Skin epidermis (tissue), 12 donors: Measurements from ENCODE around the gene NXPH1.

Source experiments
- H3K27ac ChIP-seq, 21 experiments: fragments of 200-600 bp; sonication (generic) in 11 of 21; one replicate each; pipeline ENCODE4 v1.5.0; 2020; ENCODE audit warnings: mild to moderate bottlenecking in 3 of 21, inconsistent platforms in 2 of 21, moderate library complexity in 2 of 21
- H3K4me3 ChIP-seq, 7 experiments: fragments of 200-600 bp; sonication (generic) in 2 of 7; one replicate each; pipeline ENCODE4 v1.5.0; 2020; ENCODE audit warnings: inconsistent platforms in 2 of 7, mild to moderate bottlenecking in 2 of 7, moderate library complexity in 1 of 7

The NXPH1 gene

GRCh38 chr7:8582728-8583127 is 149.3 kb downstream of the NXPH1 start:
- Histone ChIP-seq H3K27ac (no peak overlapping the region), H3K4me3 (no peak overlapping the region)

GRCh38 chr7:8585591-8585990 is 152.2 kb downstream of the NXPH1 start:
- H3K27ac ChIP-seq: no peak overlapping the region
- H3K4me3 ChIP-seq: no peak overlapping the region

- Histone ChIP-seq H3K4me3 (no peak overlapping the region), H3K27ac (no peak overlapping the region)
Measured at GRCh38 chr7:8590225-8590624, 156.8 kb downstream of the NXPH1 start.

- H3K4me3 ChIP-seq: no peak overlapping the region
- H3K27ac ChIP-seq: no peak overlapping the region
Measured at GRCh38 chr7:8590791-8591190, 157.4 kb downstream of the NXPH1 start.

- no peak overlapping the region for H3K4me3 ChIP-seq
- H3K27ac ChIP-seq: no peak overlapping the region
Measured at GRCh38 chr7:8591289-8591688, 157.9 kb downstream of the NXPH1 start.

GRCh38 chr7:8592167-8592566 is 158.8 kb downstream of the NXPH1 start:
- Histone ChIP-seq H3K27ac (no peak overlapping the region), H3K4me3 (no peak overlapping the region)

GRCh38 chr7:8594115-8594514 is 160.7 kb downstream of the NXPH1 start:
- no peak overlapping the region for H3K4me3 ChIP-seq
- no peak overlapping the region for H3K27ac ChIP-seq

- no peak overlapping the region for H3K27ac ChIP-seq
- no peak overlapping the region for H3K4me3 ChIP-seq
Measured at GRCh38 chr7:8597565-8597964, 164.2 kb downstream of the NXPH1 start.

GRCh38 chr7:8601121-8601520 is 167.7 kb downstream of the NXPH1 start:
- H3K27ac ChIP-seq: no peak overlapping the region
- no peak overlapping the region for H3K4me3 ChIP-seq

GRCh38 chr7:8605221-8605620 is 171.8 kb downstream of the NXPH1 start:
- Histone ChIP-seq H3K27ac (no peak overlapping the region), H3K4me3 (no peak overlapping the region)

GRCh38 chr7:8612584-8612983 is 179.2 kb downstream of the NXPH1 start:
- Histone ChIP-seq H3K27ac (no peak overlapping the region), H3K4me3 (no peak overlapping the region)

- no peak overlapping the region for H3K4me3 ChIP-seq
- H3K27ac ChIP-seq: no peak overlapping the region
Measured at GRCh38 chr7:8613191-8613590, 179.8 kb downstream of the NXPH1 start.

- Histone ChIP-seq H3K27ac (no peak overlapping the region), H3K4me3 (no peak overlapping the region)
Measured at GRCh38 chr7:8615019-8615418, 181.6 kb downstream of the NXPH1 start.

- H3K27ac ChIP-seq: no peak overlapping the region
- H3K4me3 ChIP-seq: no peak overlapping the region
Measured at GRCh38 chr7:8618441-8619070, 185.1 kb downstream of the NXPH1 start.

- H3K27ac ChIP-seq: no peak overlapping the region
- H3K4me3 ChIP-seq: no peak overlapping the region
Measured at GRCh38 chr7:8620169-8620568, 186.8 kb downstream of the NXPH1 start.

GRCh38 chr7:8625612-8626011 is 192.2 kb downstream of the NXPH1 start:
- H3K27ac ChIP-seq: no peak overlapping the region
- H3K4me3 ChIP-seq: no peak overlapping the region

- H3K27ac ChIP-seq: no peak overlapping the region
- no peak overlapping the region for H3K4me3 ChIP-seq
Measured at GRCh38 chr7:8627325-8627724, 193.9 kb downstream of the NXPH1 start.

- Histone ChIP-seq H3K27ac (no peak overlapping the region), H3K4me3 (no peak overlapping the region)
Measured at GRCh38 chr7:8628656-8629055, 195.2 kb downstream of the NXPH1 start.

- H3K4me3 ChIP-seq: no peak overlapping the region
Measured at GRCh38 chr7:8629504-8629903, 196.1 kb downstream of the NXPH1 start.

GRCh38 chr7:8637322-8637721 is 203.9 kb downstream of the NXPH1 start:
- Histone ChIP-seq H3K4me3 (no peak overlapping the region), H3K27ac (no peak overlapping the region)

More at GRCh38 chr7:8629504-8629903, 196.1 kb downstream of the NXPH1 start:
- no peak overlapping the region for H3K27ac ChIP-seq

GRCh38 chr7:8638076-8638475 is 204.7 kb downstream of the NXPH1 start:
- Histone ChIP-seq H3K27ac (no peak overlapping the region), H3K4me3 (no peak overlapping the region)

GRCh38 chr7:8639668-8640067 is 206.3 kb downstream of the NXPH1 start:
- Histone ChIP-seq H3K27ac (no peak overlapping the region), H3K4me3 (no peak overlapping the region)
